Measurements from ENCODE around the gene EVI2A. TPM values are rescaled to one million over a fixed set of nuclear protein-coding genes. Genes with fewer than 3 reads are reported as not detected.

The EVI2A gene
- total RNA-seq, 1 experiment from 2014 or later, result 2.6 TPM

- peak; percentile 57 for DNase-seq (ENCODE audit: unreplicated experiment)
- ChIA-PET CTCF (interaction anchor here (0.7 to 1.1 kb wide), 2 partner anchors 29 to 182 kb away, joined by 3 to 4 read pairs; no protein-coding TSS in a partner anchor), POLR2A (interaction anchor here (0.7 to 3.5 kb wide), 11 partner anchors 17 to 288 kb away, joined by 3 to 45 read pairs (median 4); partner anchors contain the start of gene EVI2A)
- TSS peak; percentile 13 for BruUV-seq (replicated peaks)
- Mint-ChIP-seq H3K27me3 (ENCODE audit: insufficient read depth, unreplicated experiment) (no peaks in the 10 kb centered on the region), H3K9me3 (ENCODE audit: unreplicated experiment) (no peaks in the 10 kb centered on the region), H3K4me3 (ENCODE audit: unreplicated experiment) (no peak overlapping the region), H3K36me3 (ENCODE audit: insufficient read depth, unreplicated experiment) (peaks cover 40% of the 10 kb centered on the region), H3K27ac (ENCODE audit: low read depth, unreplicated experiment) (peak overlapping the region; percentile 88), H3K4me1 (ENCODE audit: insufficient read depth, unreplicated experiment) (peaks cover 17% of the 10 kb centered on the region)
- TF ChIP-seq, protein P1, sequence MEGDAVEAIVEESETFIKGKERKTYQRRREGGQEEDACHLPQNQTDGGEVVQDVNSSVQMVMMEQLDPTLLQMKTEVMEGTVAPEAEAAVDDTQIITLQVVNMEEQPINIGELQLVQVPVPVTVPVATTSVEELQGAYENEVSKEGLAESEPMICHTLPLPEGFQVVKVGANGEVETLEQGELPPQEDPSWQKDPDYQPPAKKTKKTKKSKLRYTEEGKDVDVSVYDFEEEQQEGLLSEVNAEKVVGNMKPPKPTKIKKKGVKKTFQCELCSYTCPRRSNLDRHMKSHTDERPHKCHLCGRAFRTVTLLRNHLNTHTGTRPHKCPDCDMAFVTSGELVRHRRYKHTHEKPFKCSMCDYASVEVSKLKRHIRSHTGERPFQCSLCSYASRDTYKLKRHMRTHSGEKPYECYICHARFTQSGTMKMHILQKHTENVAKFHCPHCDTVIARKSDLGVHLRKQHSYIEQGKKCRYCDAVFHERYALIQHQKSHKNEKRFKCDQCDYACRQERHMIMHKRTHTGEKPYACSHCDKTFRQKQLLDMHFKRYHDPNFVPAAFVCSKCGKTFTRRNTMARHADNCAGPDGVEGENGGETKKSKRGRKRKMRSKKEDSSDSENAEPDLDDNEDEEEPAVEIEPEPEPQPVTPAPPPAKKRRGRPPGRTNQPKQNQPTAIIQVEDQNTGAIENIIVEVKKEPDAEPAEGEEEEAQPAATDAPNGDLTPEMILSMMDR (IDR thresholded peaks at IDR 0.05; ENCODE audit: unreplicated experiment), result no peak
- intact Hi-C loops (cut with micrococcal nuclease), result no loop called here
Measured at GRCh38 chr17:31339906-31340661, 18.7 kb upstream of the EVI2A start.

DNA sequence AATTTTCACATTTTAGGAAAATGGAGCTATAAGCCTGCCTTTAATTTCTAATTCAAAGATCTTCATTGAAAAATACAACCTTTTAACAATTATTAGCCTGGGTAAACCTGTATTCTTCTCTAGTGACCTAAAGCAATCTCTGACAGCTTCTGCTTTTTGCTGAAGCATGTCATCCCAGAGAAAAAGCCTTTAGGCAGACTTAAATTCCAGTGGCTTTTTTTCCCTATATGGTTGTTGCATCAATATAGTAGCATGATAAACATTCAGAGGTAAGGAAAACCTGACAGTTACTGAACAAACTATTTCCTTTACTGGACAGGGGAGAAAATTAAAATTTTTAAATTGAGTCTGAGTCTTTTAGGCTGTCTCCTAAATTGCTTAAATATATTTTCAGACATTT, 7.8 kb upstream of the EVI2A start:
- ChIA-PET POLR2A (interaction anchor here (0.6 to 1.8 kb wide), 7 partner anchors 10 to 77 kb away, joined by 3 to 26 read pairs (median 3); no protein-coding TSS in a partner anchor), CTCF (interaction anchor here (0.6 kb wide), 1 partner anchor 1218 kb away, joined by 3 read pairs; no protein-coding TSS in a partner anchor)
- peaks cover 27% of the 10 kb centered on the region for H3K36me3 Mint-ChIP-seq (ENCODE audit: insufficient read depth, unreplicated experiment)
- H3K4me1 Mint-ChIP-seq (ENCODE audit: insufficient read depth, unreplicated experiment), result peaks cover 31% of the 10 kb centered on the region
- H3K9me3 Mint-ChIP-seq (ENCODE audit: unreplicated experiment), result no peaks in the 10 kb centered on the region
- no peak for DNase-seq (ENCODE audit: unreplicated experiment)
- intact Hi-C loops (cut with micrococcal nuclease), result no loop called here
- peak overlapping the region; percentile 47 for H3K27ac Mint-ChIP-seq (ENCODE audit: low read depth, unreplicated experiment)
- H3K27me3 Mint-ChIP-seq (ENCODE audit: insufficient read depth, unreplicated experiment), result no peaks in the 10 kb centered on the region
- TF ChIP-seq, protein P1 (IDR thresholded peaks at IDR 0.05; ENCODE audit: unreplicated experiment), result no peak
- no peak overlapping the region for H3K4me3 Mint-ChIP-seq (ENCODE audit: unreplicated experiment)
- no TSS peak for BruUV-seq (replicated peaks)

- no peak for DNase-seq (ENCODE audit: unreplicated experiment)
- Mint-ChIP-seq H3K4me1 (ENCODE audit: insufficient read depth, unreplicated experiment) (peaks cover 38% of the 10 kb centered on the region), H3K36me3 (ENCODE audit: insufficient read depth, unreplicated experiment) (peaks cover 24% of the 10 kb centered on the region), H3K27me3 (ENCODE audit: insufficient read depth, unreplicated experiment) (no peaks in the 10 kb centered on the region), H3K4me3 (ENCODE audit: unreplicated experiment) (no peak overlapping the region), H3K27ac (ENCODE audit: low read depth, unreplicated experiment) (peak overlapping the region; percentile 90), H3K9me3 (ENCODE audit: unreplicated experiment) (no peaks in the 10 kb centered on the region)
- BruUV-seq (replicated peaks), result no TSS peak
- ChIA-PET POLR2A (interaction anchor here (1.4 to 1.8 kb wide), 3 partner anchors 9 to 76 kb away, joined by 3 to 26 read pairs (median 3); no protein-coding TSS in a partner anchor), CTCF (no interaction called here)
- intact Hi-C loops (cut with micrococcal nuclease), result no loop called here
- TF ChIP-seq, protein P1 (IDR thresholded peaks at IDR 0.05; ENCODE audit: unreplicated experiment), result no peak
Measured at GRCh38 chr17:31328160-31328535, 6.7 kb upstream of the EVI2A start.

DNA sequence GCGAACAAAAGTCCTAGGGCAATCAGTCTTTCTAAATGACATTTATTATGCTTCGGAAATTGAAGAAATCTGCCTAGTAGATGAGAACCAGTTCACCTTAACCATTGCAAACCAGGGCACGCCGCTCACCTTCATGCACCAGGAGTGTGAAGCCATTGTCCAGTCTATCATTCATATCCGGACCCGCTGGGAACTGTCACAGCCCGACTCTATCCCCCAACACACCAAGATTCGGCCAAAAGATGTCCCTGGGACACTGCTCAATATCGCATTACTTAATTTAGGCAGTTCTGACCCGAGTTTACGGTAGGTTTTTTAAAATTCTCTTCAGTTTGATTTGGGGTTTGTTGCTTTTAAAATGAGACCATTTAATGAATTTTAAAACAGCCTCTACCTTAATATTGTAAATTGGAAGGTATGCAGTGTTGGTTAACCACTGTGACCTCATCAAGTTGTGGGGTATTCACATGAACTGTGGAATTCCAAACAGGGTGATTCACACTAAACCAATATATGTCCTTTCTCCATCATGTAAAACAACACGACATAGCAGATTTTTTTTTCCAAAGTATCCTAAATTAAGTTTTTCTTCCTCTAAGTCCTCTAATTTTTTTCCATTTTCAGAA, 6.2 kb upstream of the EVI2A start:
- Mint-ChIP-seq H3K9me3 (ENCODE audit: unreplicated experiment) (no peaks in the 10 kb centered on the region), H3K4me1 (ENCODE audit: insufficient read depth, unreplicated experiment) (peaks cover 38% of the 10 kb centered on the region), H3K27ac (ENCODE audit: low read depth, unreplicated experiment) (peak overlapping the region; percentile 90), H3K27me3 (ENCODE audit: insufficient read depth, unreplicated experiment) (no peaks in the 10 kb centered on the region), H3K36me3 (ENCODE audit: insufficient read depth, unreplicated experiment) (peaks cover 24% of the 10 kb centered on the region), H3K4me3 (ENCODE audit: unreplicated experiment) (no peak overlapping the region)
- no TSS peak for BruUV-seq (replicated peaks)
- intact Hi-C loops (cut with micrococcal nuclease), result no loop called here
- ChIA-PET CTCF (no interaction called here), POLR2A (interaction anchor here (1.8 kb wide), 1 partner anchor 8 kb away, joined by 26 read pairs; no protein-coding TSS in a partner anchor)
- peak; percentile 78 for DNase-seq (ENCODE audit: unreplicated experiment)
- TF ChIP-seq, protein P1 (IDR thresholded peaks at IDR 0.05; ENCODE audit: unreplicated experiment), result no peak

Measured in MCF 10A (cell line).